DOHH2 (cell line): ENCODE measurements around the gene KCTD21.

Experiments used
- EZH2phosphoT487 ChIP-seq: fragments of 200-600 bp; sonication (generic); IDR thresholded peaks from 2 replicates; pipeline ENCODE4 v1.6.1; 2017; ENCODE audit warnings: borderline replicate concordance, mild to moderate bottlenecking, antibody characterized with exemption, low read length, moderate library complexity, mixed read lengths
- TF ChIP-seq, protein P1 (sequence below): fragments of 200-600 bp; sonication (generic); IDR thresholded peaks from one replicate; pipeline ENCODE4 v1.5.1; 2014; ENCODE audit warnings: antibody characterized with exemption, mild to moderate bottlenecking, low read depth, low read length; ENCODE audit not compliant: poor library complexity, severe bottlenecking

GRCh38 chr11:78193806-78194205 lies 5.4 kb upstream of the KCTD21 start:
- TF ChIP-seq, protein P1, sequence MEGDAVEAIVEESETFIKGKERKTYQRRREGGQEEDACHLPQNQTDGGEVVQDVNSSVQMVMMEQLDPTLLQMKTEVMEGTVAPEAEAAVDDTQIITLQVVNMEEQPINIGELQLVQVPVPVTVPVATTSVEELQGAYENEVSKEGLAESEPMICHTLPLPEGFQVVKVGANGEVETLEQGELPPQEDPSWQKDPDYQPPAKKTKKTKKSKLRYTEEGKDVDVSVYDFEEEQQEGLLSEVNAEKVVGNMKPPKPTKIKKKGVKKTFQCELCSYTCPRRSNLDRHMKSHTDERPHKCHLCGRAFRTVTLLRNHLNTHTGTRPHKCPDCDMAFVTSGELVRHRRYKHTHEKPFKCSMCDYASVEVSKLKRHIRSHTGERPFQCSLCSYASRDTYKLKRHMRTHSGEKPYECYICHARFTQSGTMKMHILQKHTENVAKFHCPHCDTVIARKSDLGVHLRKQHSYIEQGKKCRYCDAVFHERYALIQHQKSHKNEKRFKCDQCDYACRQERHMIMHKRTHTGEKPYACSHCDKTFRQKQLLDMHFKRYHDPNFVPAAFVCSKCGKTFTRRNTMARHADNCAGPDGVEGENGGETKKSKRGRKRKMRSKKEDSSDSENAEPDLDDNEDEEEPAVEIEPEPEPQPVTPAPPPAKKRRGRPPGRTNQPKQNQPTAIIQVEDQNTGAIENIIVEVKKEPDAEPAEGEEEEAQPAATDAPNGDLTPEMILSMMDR: no peak
- TF ChIP-seq EZH2phosphoT487: no peak
